Osteoblast (primary cell): Measurements from ENCODE around the gene NCOA1. TPM values are rescaled to one million over a fixed set of nuclear protein-coding genes. Genes with fewer than 3 reads are reported as not detected.
"Not testable (repeated sequence)": the region's sequence is repeated elsewhere in the genome, so short reads cannot be mapped to it uniquely, and the experiment has no call there.

Experiments used
- DNase-seq: peaks from one replicate; pipeline ENCODE4 v3.0.0; 2011; ENCODE audit warnings: low spot score, mixed read lengths; ENCODE audit not compliant: insufficient read length; ENCODE audit errors: missing footprints
- H2AFZ ChIP-seq: 2 replicates; pipeline ENCODE4 v1.6.0; 2011; ENCODE audit warnings: mild to moderate bottlenecking, low read length
- H3K27ac ChIP-seq: 2 replicates; pipeline ENCODE4 v1.5.1; 2011; ENCODE audit warnings: mild to moderate bottlenecking, low read depth, low read length, moderate library complexity
- H3K27me3 ChIP-seq: 2 replicates; pipeline ENCODE4 v1.6.0; 2012; ENCODE audit warnings: mild to moderate bottlenecking, control low read depth, inconsistent platforms, low read length, moderate library complexity; ENCODE audit not compliant: insufficient read depth
- H3K36me3 ChIP-seq: 2 replicates; pipeline ENCODE4 v1.5.1; 2011; ENCODE audit warnings: mild to moderate bottlenecking, low read length, control low read depth, moderate library complexity; ENCODE audit not compliant: insufficient read depth
- H3K4me1 ChIP-seq: 2 replicates; pipeline ENCODE4 v1.5.1; 2011; ENCODE audit warnings: mild to moderate bottlenecking, low read length, control low read depth, moderate library complexity; ENCODE audit not compliant: insufficient read depth
- H3K4me2 ChIP-seq: 2 replicates; pipeline ENCODE4 v1.6.0; 2011; ENCODE audit warnings: mild to moderate bottlenecking, low read length; ENCODE audit not compliant: insufficient read depth
- H3K4me3 ChIP-seq: fragments of 200-600 bp; sonication (generic); 3 replicates; pipeline ENCODE4 v1.5.1; 2012; ENCODE audit warnings: mild to moderate bottlenecking, low read length, inconsistent platforms; ENCODE audit not compliant: insufficient read depth
- H3K79me2 ChIP-seq: 2 replicates; pipeline ENCODE4 v1.6.0; 2012; ENCODE audit warnings: mild to moderate bottlenecking, low read length, control low read depth, inconsistent platforms; ENCODE audit not compliant: insufficient read depth
- H3K9me3 ChIP-seq: 2 replicates; pipeline ENCODE4 v1.5.1; 2011; ENCODE audit warnings: low read depth, low read length, control low read depth
- H4K20me1 ChIP-seq: 2 replicates; pipeline ENCODE4 v1.6.0; 2012; ENCODE audit warnings: mild to moderate bottlenecking, low read length, control low read depth; ENCODE audit not compliant: insufficient read depth
- CTCF ChIP-seq: IDR thresholded peaks from 2 replicates; pipeline ENCODE4 v1.5.1; 2011; ENCODE audit warnings: mild to moderate bottlenecking, low read depth, low read length, moderate library complexity; ENCODE audit errors: extremely low read depth
- total RNA-seq: library from RNA; depleted of rRNA; stranded (reverse); fragments of >200 nt; gene quantifications from 2 replicates; pipeline ENCODE4 v1.2.3, GENCODE V29; 2012

Gene NCOA1
- total RNA-seq, 1 donor, result 23.2 TPM

GRCh38 chr2:24597181-24597870 lies 106.3 kb downstream of the NCOA1 start:
- H3K9me3 ChIP-seq, result no peaks in the 10 kb centered on the region
- H3K79me2 ChIP-seq, result no peaks in the 10 kb centered on the region
- H3K27me3 ChIP-seq, result no peaks in the 10 kb centered on the region
- H3K4me1 ChIP-seq, result no peaks in the 10 kb centered on the region
- no peak overlapping the region for H3K27ac ChIP-seq
- no peak for DNase-seq
- no peaks in the 10 kb centered on the region for H3K36me3 ChIP-seq
- H2AFZ ChIP-seq, result no peak overlapping the region
- no peak overlapping the region for H3K4me2 ChIP-seq
- H3K4me3 ChIP-seq, result no peak overlapping the region
- TF ChIP-seq CTCF, result no peak
- peaks cover 4% of the 10 kb centered on the region for H4K20me1 ChIP-seq

- not testable (repeated sequence) for H3K36me3 ChIP-seq, H3K4me2 ChIP-seq, H4K20me1 ChIP-seq, H3K79me2 ChIP-seq, H2AFZ ChIP-seq, H3K4me1 ChIP-seq, H3K9me3 ChIP-seq, DNase-seq, H3K27me3 ChIP-seq, H3K4me3 ChIP-seq, H3K27ac ChIP-seq
Observed at GRCh38 chr2:24600140-24600539, 109.1 kb downstream of the NCOA1 start.

- Histone ChIP-seq H3K4me1 (no peaks in the 10 kb centered on the region), H3K27ac (no peak overlapping the region), H3K36me3 (no peaks in the 10 kb centered on the region), H4K20me1 (peaks cover 6% of the 10 kb centered on the region), H3K9me3 (no peaks in the 10 kb centered on the region), H3K27me3 (no peaks in the 10 kb centered on the region), H3K4me2 (no peak overlapping the region), H2AFZ (no peak overlapping the region), H3K79me2 (no peaks in the 10 kb centered on the region), H3K4me3 (no peak overlapping the region)
- TF ChIP-seq CTCF, result no peak
- no peak for DNase-seq
Observed at GRCh38 chr2:24611631-24612030, 120.6 kb downstream of the NCOA1 start.

- H2AFZ ChIP-seq, result no peak overlapping the region
- no peaks in the 10 kb centered on the region for H3K4me1 ChIP-seq
- peak; percentile 68 for DNase-seq
- H3K27me3 ChIP-seq, result no peaks in the 10 kb centered on the region
- no peak overlapping the region for H3K4me3 ChIP-seq
- peak; percentile 62 for TF ChIP-seq CTCF
- no peak overlapping the region for H3K4me2 ChIP-seq
- peaks cover 6% of the 10 kb centered on the region for H4K20me1 ChIP-seq
- no peaks in the 10 kb centered on the region for H3K36me3 ChIP-seq
- H3K27ac ChIP-seq, result no peak overlapping the region
- no peaks in the 10 kb centered on the region for H3K9me3 ChIP-seq
- H3K79me2 ChIP-seq, result no peaks in the 10 kb centered on the region
Observed at GRCh38 chr2:24613154-24613814, 122.2 kb downstream of the NCOA1 start.
